ENCODE data around the gene TNNC1. TPM values are rescaled to one million over a fixed set of nuclear protein-coding genes. Genes with fewer than 3 reads are reported as not detected.

Gene TNNC1
- total RNA-seq, 1 experiment from 2014 or later: not detected

DNA sequence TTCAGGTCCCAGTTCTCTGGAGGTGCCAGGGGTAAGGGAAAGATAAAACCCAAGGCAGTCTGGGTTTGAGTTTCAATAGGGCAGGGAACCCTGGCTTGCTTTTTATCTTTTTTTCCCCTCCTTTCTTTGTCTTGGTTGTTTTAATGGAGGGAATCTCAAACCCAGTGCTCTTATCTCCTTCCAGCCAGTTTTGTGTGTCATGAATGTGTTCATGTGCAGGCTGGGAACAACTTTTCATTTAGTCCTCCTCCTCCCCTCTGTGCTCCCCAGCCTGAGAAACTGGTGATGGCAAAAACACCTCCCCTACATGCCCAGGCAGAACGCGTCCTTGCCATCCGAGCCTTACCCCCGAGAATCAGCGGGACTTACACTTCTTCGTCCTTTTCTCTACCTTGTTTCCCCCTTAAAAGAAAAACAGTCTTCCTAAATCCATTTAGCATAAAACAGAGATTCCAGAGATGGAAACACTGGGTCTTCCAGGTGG lies 19.8 kb downstream of the TNNC1 start:
- H3K27ac ChIP-seq (ENCODE audit: low read length): no peak overlapping the region
- H3K4me1 ChIP-seq (ENCODE audit: low read length): no peaks in the 10 kb centered on the region
- no peaks in the 10 kb centered on the region for H4K20me1 ChIP-seq (ENCODE audit: insufficient read depth, low read depth, low read length)
- no peaks in the 10 kb centered on the region for H3K9me3 ChIP-seq (ENCODE audit: low read length)
- H2AFZ ChIP-seq (ENCODE audit: low read length): no peak overlapping the region
- H3K4me3 ChIP-seq (ENCODE audit: low read length): no peak overlapping the region
- H3K4me2 ChIP-seq (ENCODE audit: low read depth, low read length, poor library complexity, severe bottlenecking): no peak overlapping the region
- no peaks in the 10 kb centered on the region for H3K79me2 ChIP-seq (ENCODE audit: low read length)
- H3K9ac ChIP-seq (ENCODE audit: low read length): no peak overlapping the region
- H3K9me2 ChIP-seq (replicated peaks; ENCODE audit: insufficient read depth, low read length): no peaks in the 10 kb centered on the region
- no peaks in the 10 kb centered on the region for H3K27me3 ChIP-seq (ENCODE audit: low read length)
- DNase-seq: no peak
- H3K36me3 ChIP-seq (ENCODE audit: insufficient read depth, low read length): no peaks in the 10 kb centered on the region

DNA sequence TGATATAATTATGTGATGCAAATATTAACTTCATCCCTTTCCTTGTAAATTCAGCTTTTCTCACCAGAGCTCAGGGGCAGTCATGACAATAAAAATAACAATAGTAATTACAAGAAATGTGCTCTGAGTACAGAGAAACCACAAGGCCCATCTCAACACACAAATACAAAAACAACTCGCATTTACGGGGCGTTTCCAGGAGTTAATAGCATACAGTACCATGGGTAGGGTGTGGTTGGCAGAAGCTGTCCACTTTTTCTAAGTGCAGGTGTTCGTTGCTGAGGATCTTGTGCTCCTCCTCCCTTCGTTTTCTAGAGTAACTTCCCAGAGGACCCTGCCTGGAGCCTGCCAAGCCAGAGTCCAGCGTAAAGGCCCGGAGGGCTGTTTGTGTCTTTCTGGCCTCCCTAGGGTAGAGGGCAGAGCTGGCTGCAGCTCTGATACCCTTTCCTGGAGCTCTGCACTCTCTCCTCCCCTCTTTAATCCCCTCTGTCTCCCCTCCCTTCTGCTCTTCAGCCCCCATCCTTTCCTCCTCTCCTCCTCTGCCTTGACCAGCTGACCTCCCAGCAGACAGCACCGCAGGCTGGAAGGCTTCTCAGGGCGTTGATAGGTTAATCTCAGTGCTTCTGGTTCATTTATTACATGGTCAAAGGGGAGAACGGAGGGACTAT lies 20.4 kb downstream of the TNNC1 start:
- Histone ChIP-seq H3K9me2 (replicated peaks; ENCODE audit: insufficient read depth, low read length) (no peaks in the 10 kb centered on the region), H3K9me3 (ENCODE audit: low read length) (no peaks in the 10 kb centered on the region), H3K4me1 (ENCODE audit: low read length) (peaks cover 4% of the 10 kb centered on the region; the same call in 1 of the 2 replicates), H3K27me3 (ENCODE audit: low read length) (no peaks in the 10 kb centered on the region), H3K36me3 (ENCODE audit: insufficient read depth, low read length) (no peaks in the 10 kb centered on the region), H3K79me2 (ENCODE audit: low read length) (no peaks in the 10 kb centered on the region), H4K20me1 (ENCODE audit: insufficient read depth, low read depth, low read length) (no peaks in the 10 kb centered on the region), H3K27ac (ENCODE audit: low read length) (no peak overlapping the region), H3K4me3 (ENCODE audit: low read length) (no peak overlapping the region), H2AFZ (ENCODE audit: low read length) (no peak overlapping the region), H3K4me2 (ENCODE audit: low read depth, low read length, poor library complexity, severe bottlenecking) (no peak overlapping the region), H3K9ac (ENCODE audit: low read length) (no peak overlapping the region)
- no peak for DNase-seq

GRCh38 chr3:52432691-52433141 lies 21.1 kb downstream of the TNNC1 start:
- Histone ChIP-seq H3K4me2 (ENCODE audit: low read depth, low read length, poor library complexity, severe bottlenecking) (no peak overlapping the region), H3K4me3 (ENCODE audit: low read length) (no peak overlapping the region), H3K27me3 (ENCODE audit: low read length) (no peaks in the 10 kb centered on the region; the same call in 1 of the 2 replicates), H3K27ac (ENCODE audit: low read length) (no peak overlapping the region), H3K9me3 (ENCODE audit: low read length) (no peaks in the 10 kb centered on the region), H3K79me2 (ENCODE audit: low read length) (no peaks in the 10 kb centered on the region), H3K9me2 (replicated peaks; ENCODE audit: insufficient read depth, low read length) (no peaks in the 10 kb centered on the region), H3K9ac (ENCODE audit: low read length) (no peak overlapping the region), H3K4me1 (ENCODE audit: low read length) (peaks cover 4% of the 10 kb centered on the region; the same call in 1 of the 2 replicates), H4K20me1 (ENCODE audit: insufficient read depth, low read depth, low read length) (no peaks in the 10 kb centered on the region; the same call in 1 of the 2 replicates), H3K36me3 (ENCODE audit: insufficient read depth, low read length) (no peaks in the 10 kb centered on the region), H2AFZ (ENCODE audit: low read length) (no peak overlapping the region)
- DNase-seq: no peak

DNA sequence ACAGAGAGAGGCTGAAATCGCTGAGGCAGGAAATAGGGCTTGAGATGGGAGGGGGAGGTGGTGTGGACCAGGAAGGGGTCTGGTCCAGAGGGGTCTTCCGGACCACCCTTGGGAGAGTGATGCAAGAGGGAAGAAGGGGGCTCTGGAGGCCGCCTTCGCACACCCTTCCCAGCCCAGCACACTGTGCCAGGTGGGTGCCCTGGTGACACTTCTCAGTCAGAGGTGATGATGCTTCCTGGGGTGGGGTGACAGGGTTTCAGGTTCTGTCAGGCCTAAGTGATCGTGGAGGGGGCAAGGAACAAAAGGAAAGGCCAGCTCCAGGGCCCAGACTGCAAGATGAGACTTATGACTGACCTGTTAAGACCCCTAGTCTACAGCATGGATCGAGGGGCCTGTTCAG lies 21.6 kb downstream of the TNNC1 start:
- H3K4me1 ChIP-seq (ENCODE audit: low read length): peaks cover 4% of the 10 kb centered on the region; the same call in 1 of the 2 replicates
- H2AFZ ChIP-seq (ENCODE audit: low read length): no peak overlapping the region
- H4K20me1 ChIP-seq (ENCODE audit: insufficient read depth, low read depth, low read length): no peaks in the 10 kb centered on the region; the same call in 1 of the 2 replicates
- H3K9me3 ChIP-seq (ENCODE audit: low read length): no peaks in the 10 kb centered on the region
- no peaks in the 10 kb centered on the region for H3K9me2 ChIP-seq (replicated peaks; ENCODE audit: insufficient read depth, low read length)
- no peaks in the 10 kb centered on the region; the same call in 1 of the 2 replicates for H3K27me3 ChIP-seq (ENCODE audit: low read length)
- DNase-seq: no peak
- no peak overlapping the region for H3K9ac ChIP-seq (ENCODE audit: low read length)
- H3K27ac ChIP-seq (ENCODE audit: low read length): no peak overlapping the region
- no peak overlapping the region for H3K4me3 ChIP-seq (ENCODE audit: low read length)
- no peaks in the 10 kb centered on the region for H3K79me2 ChIP-seq (ENCODE audit: low read length)
- no peaks in the 10 kb centered on the region for H3K36me3 ChIP-seq (ENCODE audit: insufficient read depth, low read length)
- H3K4me2 ChIP-seq (ENCODE audit: low read depth, low read length, poor library complexity, severe bottlenecking): no peak overlapping the region

GRCh38 chr3:52431459-52432223 lies 22.2 kb downstream of the TNNC1 start:
- H3K4me1 ChIP-seq (ENCODE audit: low read length): peaks cover 4% of the 10 kb centered on the region; the same call in 1 of the 2 replicates
- no peak overlapping the region for H2AFZ ChIP-seq (ENCODE audit: low read length)
- H3K9me3 ChIP-seq (ENCODE audit: low read length): no peaks in the 10 kb centered on the region
- H3K27me3 ChIP-seq (ENCODE audit: low read length): no peaks in the 10 kb centered on the region; the same call in 1 of the 2 replicates
- H4K20me1 ChIP-seq (ENCODE audit: insufficient read depth, low read depth, low read length): no peaks in the 10 kb centered on the region; the same call in 1 of the 2 replicates
- no peaks in the 10 kb centered on the region for H3K9me2 ChIP-seq (replicated peaks; ENCODE audit: insufficient read depth, low read length)
- no peak overlapping the region for H3K4me2 ChIP-seq (ENCODE audit: low read depth, low read length, poor library complexity, severe bottlenecking)
- H3K9ac ChIP-seq (ENCODE audit: low read length): no peak overlapping the region
- H3K79me2 ChIP-seq (ENCODE audit: low read length): no peaks in the 10 kb centered on the region
- no peak overlapping the region for H3K27ac ChIP-seq (ENCODE audit: low read length)
- no peak for DNase-seq
- H3K4me3 ChIP-seq (ENCODE audit: low read length): no peak overlapping the region
- H3K36me3 ChIP-seq (ENCODE audit: insufficient read depth, low read length): no peaks in the 10 kb centered on the region

- Histone ChIP-seq H4K20me1 (ENCODE audit: insufficient read depth, low read depth, low read length) (no peaks in the 10 kb centered on the region; the same call in 1 of the 2 replicates), H3K9me3 (ENCODE audit: low read length) (no peaks in the 10 kb centered on the region), H2AFZ (ENCODE audit: low read length) (no peak overlapping the region), H3K9ac (ENCODE audit: low read length) (no peak overlapping the region), H3K36me3 (ENCODE audit: insufficient read depth, low read length) (no peaks in the 10 kb centered on the region), H3K9me2 (replicated peaks; ENCODE audit: insufficient read depth, low read length) (no peaks in the 10 kb centered on the region), H3K79me2 (ENCODE audit: low read length) (no peaks in the 10 kb centered on the region), H3K27ac (ENCODE audit: low read length) (no peak overlapping the region), H3K27me3 (ENCODE audit: low read length) (no peaks in the 10 kb centered on the region; the same call in 1 of the 2 replicates), H3K4me1 (ENCODE audit: low read length) (peaks cover 4% of the 10 kb centered on the region; the same call in 1 of the 2 replicates), H3K4me3 (ENCODE audit: low read length) (no peak overlapping the region), H3K4me2 (ENCODE audit: low read depth, low read length, poor library complexity, severe bottlenecking) (no peak overlapping the region)
- DNase-seq: no peak
Measured at GRCh38 chr3:52430416-52430810, 23.4 kb downstream of the TNNC1 start.

DNA sequence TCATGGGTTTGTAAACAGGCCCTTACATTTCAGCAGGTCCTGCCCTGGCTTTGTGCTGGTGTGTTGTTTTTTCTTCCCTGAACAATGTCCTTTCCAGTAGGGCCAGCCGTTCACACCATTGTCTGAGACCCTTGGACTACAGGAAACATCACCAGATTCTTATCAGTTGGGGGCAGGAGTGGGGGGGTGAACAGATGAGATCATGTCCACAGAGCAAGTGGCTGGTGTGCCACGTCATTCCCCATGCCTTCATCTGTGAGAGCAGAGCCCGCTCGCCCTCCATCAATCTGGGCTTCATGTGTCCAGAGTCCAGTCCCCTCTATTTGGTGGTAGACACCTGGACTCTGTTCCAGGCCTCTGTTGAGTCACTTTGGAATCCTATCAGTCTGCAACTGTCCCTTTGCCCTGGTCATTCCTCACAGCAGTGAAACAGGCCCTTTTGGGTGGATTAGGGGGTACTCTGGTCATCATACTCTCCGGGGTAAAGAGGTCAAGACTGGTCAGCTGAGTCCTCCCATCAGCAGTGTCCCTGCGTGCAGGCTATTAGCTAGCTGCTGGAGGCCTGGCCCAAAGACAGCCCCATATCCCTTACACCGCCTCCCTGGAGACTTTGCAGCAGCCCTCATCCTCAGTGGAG lies 23.9 kb downstream of the TNNC1 start:
- no peak for DNase-seq
- Histone ChIP-seq H3K9me3 (ENCODE audit: low read length) (no peaks in the 10 kb centered on the region), H3K27ac (ENCODE audit: low read length) (no peak overlapping the region), H2AFZ (ENCODE audit: low read length) (no peak overlapping the region), H3K4me1 (ENCODE audit: low read length) (peaks cover 4% of the 10 kb centered on the region; the same call in 1 of the 2 replicates), H3K27me3 (ENCODE audit: low read length) (no peaks in the 10 kb centered on the region; the same call in 1 of the 2 replicates), H3K4me2 (ENCODE audit: low read depth, low read length, poor library complexity, severe bottlenecking) (no peak overlapping the region), H3K79me2 (ENCODE audit: low read length) (no peaks in the 10 kb centered on the region), H3K9me2 (replicated peaks; ENCODE audit: insufficient read depth, low read length) (no peaks in the 10 kb centered on the region), H3K4me3 (ENCODE audit: low read length) (no peak overlapping the region), H3K9ac (ENCODE audit: low read length) (no peak overlapping the region), H4K20me1 (ENCODE audit: insufficient read depth, low read depth, low read length) (no peaks in the 10 kb centered on the region; the same call in 1 of the 2 replicates), H3K36me3 (ENCODE audit: insufficient read depth, low read length) (no peaks in the 10 kb centered on the region)

All from Karpas-422 (cell line).